HG02885 (cell line): ENCODE results near the gene MAP1B.
A peak's percentile ranks its signal among the peaks of the same experiment; 100 is the strongest.

ENCODE experiments used
- ATAC-seq: cut with Tn5 transposase; IDR thresholded peaks from one replicate; pipeline ENCODE4 v1.9.1; 2021; ENCODE audit warnings: mild to moderate bottlenecking; ENCODE audit not compliant: unreplicated experiment, poor library complexity

MAP1B gene

DNA sequence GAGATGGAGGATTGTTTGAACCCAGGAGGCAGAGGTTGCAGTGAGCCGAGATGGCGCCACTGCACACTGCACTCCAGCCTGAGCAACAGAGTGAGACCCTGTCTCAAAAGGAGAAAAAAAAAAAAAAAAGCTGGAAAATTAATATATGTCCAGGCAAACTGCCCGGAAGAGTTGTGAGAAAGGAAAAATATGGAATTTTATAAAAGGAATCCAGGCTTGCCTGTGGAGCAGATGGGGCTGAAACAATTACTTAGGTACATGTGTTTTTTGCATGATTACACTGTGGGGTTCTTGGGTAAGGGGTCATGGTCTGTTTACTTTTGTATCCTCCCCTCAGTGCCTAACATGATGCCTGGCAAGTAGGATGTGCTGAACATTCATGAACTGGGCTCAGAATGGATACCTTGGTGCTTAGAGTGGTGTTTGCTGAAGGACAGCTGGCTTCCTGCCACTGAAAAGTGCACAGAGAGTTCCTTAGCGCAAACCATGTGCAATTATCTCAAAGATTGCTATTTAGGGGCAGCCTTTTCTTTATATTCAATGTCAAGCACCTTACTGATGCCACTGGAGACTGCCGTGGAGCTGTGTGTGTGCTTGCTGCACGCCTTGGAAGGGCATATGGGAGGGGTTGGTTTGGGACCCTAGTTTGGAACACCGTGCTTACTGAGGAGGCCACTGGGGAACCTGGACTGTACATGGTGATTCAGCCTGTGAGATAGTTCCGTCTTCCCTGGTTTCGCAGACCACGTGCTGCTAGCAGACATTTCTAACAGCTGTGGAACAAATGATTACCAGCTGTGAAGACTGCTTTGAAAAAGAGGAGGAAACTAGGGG lies 78.4 kb downstream of the MAP1B start:
- no peak for ATAC-seq

DNA sequence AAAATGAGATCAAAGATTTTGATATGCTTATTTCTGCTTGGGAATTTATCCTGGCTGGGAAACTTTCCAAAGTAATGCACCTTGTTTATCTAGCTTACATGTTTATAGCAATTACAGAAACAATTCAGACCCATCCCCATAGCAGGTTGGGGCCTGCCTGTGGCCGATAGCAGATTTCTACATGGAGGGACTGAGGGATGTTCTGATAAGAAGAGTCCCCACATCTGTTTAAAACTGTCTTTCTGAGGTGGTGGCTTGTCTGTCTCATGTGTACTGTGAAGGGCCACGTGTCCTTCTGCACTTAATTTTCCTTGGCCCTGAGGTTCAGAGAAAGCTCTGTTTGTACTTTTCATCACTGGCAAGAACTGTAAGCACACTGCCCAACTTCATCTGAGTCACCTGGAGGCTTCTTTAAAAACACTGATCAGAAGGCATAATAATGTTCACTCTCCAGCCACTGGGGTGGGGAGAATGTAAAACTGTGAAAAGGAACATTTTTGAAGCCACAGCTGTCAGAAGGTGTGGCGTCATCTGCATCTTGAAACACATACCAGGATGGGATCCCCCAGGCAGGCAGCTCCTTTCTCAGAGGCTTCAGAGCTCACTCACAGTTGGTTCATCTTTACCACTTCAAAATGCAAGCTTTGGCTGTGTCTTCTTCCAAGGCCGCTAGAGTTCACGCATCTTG lies 80.3 kb downstream of the MAP1B start:
- ATAC-seq, result no peak

DNA sequence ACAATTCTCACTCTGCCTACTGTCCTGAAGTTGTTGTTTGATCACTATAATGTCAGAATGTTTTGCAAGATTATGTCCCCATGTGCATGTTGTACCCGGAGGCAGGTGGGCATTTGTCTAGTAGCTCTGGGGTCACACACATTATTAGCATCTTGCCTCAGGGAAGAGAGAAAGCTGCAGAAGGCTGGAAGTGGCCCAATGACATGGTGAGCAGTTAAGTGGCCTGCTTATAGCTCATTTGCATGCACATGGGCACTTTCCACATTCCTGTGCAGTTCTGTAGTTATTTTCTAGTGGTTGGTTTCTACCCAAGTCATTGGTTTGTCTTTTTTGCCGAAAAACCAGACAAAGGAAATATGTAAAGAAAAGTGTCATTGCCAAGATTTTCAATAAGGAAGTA lies 80.9 kb downstream of the MAP1B start:
- no peak for ATAC-seq

DNA sequence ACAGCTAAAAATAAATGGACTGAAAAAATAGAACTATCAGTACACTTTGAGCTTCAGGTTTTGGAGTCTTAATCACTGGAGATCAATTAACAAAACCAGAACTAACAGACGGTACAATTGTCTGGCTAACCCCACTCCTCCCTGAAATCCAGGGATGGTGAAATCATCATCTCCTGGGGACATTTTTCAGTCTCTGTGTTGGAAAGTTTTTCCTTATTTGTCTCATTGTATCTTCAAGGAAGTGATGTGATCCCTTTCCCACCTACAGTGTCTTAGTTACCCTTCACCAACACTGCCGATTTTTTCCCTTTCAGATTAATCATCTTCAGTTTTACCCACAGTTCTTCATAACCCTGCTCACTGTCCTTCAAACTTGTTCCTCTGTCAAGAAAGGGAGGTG lies 81.9 kb downstream of the MAP1B start:
- no peak for ATAC-seq

DNA sequence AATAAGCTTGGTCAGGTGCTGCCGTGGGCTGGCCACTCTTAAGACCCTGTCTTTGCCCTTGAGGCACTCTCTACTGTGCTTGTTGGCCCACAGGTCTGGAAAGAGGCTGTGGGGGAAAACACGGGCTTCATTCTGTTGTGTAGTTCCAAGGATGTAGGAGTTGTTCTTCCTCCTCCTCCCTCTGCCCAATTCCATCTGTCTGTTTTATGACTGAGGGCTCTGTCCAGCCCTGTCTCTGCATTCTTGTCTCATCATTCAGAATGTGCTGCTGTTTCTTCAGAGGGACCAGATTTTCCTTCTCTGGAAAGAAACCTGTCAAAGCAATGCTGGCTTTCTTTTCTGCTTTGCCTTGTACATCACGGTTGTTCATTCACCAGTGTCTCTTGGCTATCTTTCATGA lies 84.1 kb downstream of the MAP1B start:
- ATAC-seq, result no peak

DNA sequence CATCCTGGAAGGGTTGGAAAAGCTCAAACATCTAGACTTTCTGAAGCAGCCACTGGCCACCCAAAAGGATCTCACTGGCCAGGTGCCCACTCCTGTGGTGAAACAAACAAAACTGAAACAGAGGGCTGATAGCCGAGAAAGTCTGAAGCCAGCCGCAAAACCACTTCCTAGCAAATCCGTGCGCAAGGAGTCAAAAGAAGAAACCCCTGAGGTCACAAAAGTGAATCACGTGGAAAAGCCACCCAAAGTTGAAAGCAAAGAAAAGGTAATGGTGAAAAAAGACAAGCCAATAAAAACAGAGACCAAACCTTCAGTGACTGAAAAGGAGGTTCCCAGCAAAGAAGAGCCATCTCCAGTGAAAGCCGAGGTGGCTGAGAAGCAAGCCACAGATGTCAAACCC lies 87.6 kb downstream of the MAP1B start:
- ATAC-seq, result peak; percentile 98

DNA sequence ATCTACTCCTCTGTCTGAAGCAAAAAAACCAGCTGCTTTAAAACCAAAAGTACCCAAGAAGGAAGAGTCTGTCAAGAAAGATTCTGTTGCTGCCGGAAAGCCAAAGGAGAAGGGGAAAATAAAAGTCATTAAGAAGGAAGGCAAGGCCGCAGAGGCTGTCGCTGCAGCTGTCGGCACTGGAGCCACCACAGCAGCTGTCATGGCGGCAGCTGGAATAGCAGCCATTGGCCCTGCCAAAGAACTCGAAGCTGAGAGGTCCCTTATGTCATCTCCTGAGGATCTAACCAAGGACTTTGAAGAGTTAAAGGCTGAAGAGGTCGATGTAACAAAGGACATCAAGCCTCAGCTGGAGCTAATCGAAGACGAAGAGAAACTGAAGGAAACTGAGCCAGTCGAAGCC lies 88.3 kb downstream of the MAP1B start:
- no peak for ATAC-seq

DNA sequence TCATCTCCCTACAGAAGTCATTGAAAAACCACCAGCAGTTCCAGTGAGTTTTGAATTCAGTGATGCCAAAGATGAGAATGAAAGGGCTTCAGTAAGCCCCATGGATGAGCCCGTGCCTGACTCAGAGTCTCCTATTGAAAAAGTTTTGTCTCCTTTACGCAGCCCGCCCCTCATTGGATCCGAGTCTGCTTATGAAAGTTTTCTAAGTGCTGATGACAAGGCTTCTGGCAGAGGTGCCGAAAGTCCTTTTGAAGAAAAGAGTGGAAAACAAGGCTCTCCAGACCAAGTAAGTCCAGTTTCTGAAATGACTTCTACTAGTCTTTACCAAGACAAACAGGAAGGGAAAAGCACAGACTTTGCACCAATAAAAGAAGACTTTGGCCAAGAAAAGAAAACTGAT lies 90.1 kb downstream of the MAP1B start:
- no peak for ATAC-seq

DNA sequence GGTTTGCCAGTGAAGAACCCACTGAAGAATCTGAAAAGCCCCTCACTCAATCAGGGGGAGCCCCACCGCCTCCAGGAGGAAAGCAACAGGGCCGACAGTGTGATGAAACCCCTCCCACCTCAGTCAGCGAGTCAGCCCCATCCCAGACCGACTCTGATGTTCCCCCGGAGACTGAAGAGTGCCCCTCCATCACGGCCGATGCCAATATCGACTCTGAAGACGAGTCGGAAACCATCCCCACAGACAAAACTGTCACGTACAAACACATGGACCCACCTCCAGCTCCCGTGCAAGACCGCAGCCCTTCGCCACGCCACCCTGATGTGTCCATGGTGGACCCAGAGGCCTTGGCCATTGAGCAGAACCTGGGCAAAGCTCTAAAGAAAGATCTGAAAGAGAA lies 92.4 kb downstream of the MAP1B start:
- ATAC-seq, result no peak

DNA sequence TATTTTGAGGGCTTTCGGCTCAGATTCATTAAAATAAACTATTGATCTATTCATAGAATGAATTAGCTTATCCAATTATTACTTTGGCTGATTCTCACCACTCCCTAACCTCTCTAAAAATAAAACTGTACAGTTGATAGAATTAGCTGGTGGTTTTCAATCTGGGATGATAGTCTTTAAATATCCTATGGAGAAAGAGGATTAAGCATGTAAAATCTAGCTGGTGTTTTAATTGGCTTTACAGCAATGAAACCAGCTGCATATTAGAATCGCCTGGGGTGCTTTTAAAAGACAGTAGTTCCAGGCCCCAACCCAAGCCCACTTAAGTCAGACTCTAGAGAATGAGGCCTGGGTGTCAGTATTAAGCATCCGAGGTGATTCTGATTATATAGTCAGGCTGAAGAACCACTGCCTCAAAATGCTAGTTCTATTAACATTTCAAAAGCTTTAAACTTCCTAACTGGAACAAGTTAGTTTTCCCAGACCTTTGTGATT lies 95.1 kb downstream of the MAP1B start:
- ATAC-seq, result no peak

DNA sequence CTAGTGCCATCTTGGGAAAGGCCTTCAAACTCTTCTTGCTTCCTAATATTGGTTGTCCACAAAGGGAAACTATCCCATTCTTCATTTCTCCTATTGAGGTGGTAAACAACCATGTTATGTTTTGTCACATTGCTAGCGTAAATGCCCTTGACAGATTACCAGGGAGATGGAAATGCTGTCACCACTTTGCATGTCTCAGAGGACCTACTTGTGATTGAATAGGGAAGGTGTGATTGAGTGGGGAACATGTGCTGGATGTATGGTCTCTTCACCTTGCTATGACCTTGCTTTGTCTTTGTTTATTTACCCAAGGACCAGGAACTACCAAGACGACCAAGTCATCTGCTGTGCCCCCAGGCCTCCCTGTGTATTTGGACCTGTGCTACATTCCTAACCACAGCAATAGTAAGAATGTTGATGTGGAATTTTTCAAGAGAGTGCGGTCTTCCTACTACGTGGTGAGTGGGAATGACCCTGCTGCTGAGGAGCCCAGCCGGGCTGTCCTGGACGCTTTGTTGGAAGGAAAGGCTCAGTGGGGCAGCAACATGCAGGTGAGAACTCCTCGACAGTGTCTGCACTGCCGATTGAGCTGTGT lies 96.1 kb downstream of the MAP1B start:
- ATAC-seq, result no peak

DNA sequence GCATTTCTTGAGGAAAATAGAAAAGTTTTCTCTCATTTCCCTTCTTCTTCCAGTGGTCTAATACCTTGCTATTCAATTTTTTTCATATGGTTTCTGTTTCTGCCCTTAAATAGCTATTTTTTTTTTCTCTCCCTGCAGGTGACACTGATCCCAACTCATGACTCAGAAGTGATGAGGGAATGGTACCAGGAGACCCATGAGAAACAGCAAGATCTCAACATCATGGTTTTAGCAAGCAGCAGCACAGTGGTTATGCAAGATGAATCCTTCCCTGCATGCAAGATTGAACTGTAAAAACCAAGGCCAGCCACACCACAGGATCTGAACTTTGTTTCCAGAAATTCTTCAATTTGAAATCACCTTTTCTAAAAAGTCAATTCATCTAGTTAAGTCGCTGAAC lies 97.7 kb downstream of the MAP1B start:
- ATAC-seq, result no peak

DNA sequence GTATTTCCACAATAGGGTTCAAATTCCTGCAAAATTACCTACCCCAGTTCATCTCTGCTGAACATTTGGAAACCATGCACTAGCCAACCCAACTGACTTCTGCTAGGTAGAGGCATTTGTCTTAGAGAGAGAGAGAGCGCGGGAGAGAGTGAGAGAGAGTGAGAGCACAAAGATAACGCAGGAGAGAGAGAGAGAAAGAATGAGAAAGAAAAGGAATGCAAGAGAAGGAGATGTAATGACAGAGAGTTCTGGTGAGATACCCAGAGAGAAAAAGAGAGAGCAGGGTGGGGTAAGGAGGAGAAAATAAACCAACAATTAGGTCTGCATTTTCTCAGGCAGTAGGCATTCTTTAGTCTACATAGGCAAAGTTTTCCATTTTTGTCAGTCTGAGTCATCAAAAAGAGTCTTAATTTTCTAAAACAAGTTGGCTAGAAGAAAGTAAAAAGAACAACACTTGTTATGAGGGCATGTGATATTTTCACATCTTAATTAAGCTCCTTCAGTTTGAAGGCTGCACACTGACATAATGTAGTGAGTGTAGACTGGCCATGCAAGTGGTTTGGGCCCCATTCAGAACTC lies 98.2 kb downstream of the MAP1B start:
- ATAC-seq, result no peak

DNA sequence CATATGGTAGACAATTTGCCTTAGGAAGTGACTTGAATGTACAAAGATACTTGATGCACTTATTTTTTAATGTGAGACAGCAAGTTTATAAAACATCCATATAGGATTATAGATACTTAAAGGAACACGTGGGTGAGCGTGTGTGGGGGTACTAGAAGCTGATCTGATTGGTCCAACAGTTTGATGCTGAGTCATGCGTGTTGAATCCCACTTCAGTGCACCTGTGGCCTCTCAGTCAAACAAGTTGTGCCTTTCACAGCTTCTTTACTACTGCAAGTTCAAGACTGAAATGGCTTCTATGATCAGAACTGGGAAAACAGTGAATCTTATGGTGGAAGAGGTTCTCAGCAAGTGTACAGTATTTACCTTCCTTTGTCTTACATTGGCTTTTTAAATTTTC lies 98.9 kb downstream of the MAP1B start:
- ATAC-seq, result no peak

DNA sequence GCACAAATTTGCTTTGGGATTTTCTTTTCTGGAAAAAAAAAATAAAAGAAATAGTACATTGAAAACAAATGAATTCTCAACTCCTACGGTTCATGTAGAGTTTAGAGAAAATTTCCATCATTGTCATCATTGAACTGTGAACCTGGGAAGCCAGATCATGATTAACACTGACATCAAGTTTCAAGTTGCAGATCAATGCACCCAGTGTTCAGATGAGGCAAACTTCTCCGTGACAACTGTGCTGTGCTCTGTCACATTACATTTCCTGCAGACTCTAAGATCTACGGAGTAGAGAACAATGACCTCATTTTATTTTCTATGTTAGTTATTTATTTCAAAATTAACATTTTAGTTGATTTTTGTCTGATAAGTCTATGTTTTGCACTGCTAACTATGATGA lies 99.7 kb downstream of the MAP1B start:
- ATAC-seq, result no peak

DNA sequence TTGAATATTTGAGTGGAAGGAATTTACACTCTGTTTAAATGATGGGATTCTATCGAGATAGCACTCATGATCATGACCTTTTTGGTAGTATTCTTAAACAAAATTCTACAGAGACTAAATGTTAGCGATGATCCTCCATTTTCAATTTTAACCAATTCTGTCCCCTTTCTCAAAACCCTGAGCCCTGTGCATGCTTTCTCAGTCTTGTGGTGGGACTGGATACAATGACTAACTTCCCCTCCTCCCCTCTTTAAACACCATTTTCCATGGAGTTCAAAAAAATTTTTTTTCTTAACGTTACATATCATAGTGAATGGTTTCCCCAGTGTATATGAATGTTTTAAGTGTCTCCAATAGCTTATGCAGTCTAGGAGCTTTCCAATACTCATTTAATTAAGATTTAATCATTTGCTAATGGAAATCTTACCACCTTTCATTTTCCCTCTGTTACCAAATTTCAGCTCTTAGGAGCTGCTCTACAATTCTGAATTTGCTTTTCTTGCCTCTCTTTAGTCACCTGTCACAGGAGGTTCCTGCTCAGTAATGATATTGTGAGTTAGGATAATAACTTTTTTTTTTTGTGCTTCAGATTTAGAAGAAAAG lies 101.2 kb downstream of the MAP1B start:
- ATAC-seq, result no peak

DNA sequence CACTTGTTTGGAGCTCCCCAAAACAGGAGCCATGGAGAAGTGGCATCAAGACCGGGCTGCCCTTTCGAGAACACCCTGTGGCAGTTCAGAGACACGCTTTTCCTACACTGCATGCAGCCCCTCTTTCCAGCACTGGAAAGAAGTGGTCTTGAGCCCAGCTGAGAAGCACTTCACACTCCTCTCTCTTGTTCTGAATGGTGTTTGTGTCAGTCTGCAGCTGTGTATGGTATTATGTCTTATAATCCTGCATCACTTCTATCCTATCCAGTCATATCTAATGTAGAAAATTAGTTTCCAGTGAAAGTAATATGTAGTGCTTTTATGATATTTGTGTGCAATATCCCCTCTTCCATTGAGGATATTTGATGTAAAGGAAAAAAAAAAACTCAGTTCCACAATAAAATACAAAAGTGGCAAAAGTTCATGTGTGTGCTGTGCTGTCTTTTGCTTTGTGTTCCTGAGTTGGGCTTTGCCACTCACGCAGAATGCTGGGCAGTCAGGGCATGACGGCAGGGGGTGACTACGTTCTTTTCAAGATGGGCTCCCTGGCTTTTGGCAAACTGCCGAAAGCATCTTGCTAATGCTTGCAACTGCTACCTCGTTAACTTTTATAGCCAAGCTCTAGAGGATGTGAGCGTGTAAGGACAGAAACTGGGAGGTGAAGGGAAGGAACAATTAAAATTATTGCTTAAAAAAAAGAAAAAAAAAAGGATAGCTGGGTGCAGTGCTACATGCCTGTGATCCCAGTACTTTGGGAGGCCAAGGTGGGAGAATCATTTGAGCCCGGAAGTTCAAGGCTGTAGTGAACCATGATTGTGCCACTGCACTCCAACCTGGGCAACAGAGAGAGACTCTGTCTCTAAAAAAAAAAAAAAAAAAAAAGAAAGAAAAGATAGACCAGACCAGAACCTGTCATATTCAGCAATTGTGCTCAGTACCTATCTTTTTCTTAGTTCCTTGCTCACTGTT lies 102.2 kb downstream of the MAP1B start:
- no peak for ATAC-seq

DNA sequence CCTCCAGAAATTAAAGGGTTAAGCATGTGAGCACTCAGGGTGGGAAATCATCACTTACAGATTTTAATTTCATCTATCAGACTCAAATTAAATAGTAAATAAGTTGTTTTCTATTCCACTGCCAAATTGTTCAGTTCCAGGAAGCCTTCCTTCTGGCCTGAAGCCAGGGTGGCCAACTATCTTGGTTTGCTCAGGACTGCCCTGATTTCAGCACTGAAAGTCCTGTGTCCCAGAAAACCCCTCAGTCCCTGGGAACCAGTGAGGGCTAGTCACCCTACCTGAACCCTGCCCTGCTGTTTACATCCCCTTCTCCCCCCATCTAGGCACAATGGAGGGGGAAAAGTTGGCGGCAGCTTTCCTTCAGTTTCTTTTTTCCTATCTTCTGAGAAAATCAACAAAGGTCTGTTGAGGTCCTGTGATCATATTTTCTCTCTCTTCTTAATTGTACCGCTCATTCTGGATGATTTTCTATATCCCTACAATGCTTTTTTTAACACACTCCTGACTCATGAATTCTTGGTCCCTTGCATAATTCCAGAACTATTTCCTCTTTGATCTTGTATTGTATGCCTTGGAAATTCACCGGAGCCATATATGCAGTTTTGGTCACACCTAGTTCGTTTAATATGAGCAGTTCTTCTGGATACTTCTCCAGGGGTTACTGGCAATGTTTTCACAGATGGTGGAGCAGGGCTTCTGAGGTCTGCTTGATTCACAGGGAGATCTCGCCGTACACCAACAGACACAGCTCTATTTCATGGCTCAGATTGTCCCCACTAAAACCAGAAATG lies 103.8 kb downstream of the MAP1B start:
- no peak for ATAC-seq

DNA sequence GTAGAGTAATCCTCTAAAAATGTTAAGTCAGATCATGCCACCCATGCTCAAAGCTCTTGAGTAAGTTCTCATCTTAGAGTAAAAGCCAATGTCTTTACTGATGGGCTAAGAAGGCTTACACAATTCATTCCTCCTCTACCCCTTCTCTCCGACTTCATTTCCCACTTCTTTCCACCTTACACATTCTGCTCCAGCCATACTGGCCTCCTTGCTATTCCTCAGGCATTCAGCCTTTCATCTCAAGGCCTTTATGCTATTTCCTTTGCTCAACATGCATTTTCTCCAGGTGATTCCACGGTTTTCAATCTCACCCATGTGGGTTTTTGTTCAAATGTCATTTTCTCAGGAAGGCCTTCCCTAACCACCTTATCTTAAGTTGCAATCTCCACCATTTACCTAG lies 104.9 kb downstream of the MAP1B start:
- ATAC-seq, result no peak
